HG02763 (cell line): ENCODE data around the gene RAB27A.

Experiments used
- ATAC-seq: cut with Tn5 transposase; IDR thresholded peaks from one replicate; pipeline ENCODE4 v1.9.1; 2021; ENCODE audit warnings: mild to moderate bottlenecking, moderate library complexity; ENCODE audit not compliant: unreplicated experiment

The RAB27A gene

DNA sequence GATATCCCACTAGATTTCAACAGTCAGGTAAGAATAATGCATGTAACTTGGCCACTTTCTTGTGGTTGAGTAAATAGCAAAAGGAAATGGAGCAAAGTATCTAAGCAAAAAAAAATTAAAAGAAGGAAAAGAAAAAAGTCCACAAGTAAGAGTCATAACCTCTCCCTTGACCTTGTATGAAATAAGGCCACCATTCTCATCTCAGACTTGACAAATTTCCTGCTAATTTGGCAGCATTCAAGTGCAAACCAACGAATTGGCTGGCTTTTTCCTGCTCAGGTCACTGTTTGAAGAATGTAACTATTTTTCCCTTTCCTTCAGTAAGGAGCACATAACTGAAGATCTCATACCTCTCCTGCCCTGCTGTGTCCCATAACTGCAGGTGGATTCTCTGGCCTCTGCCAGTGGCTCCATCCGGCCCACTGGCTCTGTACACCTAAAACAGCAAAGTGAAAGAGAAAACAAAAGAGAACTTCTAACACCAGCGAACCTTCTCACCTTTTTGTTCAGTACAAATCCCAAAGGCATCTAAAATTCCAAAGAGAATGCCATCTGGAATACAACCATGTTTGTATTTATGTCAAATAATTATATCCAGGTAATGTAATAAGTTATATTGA lies 59.5 kb downstream of the RAB27A start:
- ATAC-seq, result no peak

GRCh38 chr15:55226127-55226526 lies 63.5 kb downstream of the RAB27A start:
- ATAC-seq, result no peak

DNA sequence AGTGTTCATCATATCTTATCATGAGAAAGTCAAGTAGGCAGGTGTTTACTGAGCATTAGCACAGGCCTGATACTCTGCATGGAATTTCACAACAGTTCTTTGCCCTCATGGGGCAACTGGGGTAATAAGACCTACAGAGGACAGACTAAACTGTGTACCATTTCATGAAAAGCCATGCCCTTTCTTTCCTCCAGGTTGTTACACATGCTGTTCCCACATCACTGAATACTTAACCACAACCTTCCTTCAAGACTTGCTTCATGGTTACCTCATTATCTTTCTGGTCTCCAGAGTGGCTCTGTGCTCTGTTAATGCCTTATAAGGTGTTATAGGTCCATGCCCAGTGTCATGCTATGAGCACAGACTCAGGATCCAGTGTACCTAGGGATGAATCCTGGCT lies 64.7 kb downstream of the RAB27A start:
- ATAC-seq, result no peak

DNA sequence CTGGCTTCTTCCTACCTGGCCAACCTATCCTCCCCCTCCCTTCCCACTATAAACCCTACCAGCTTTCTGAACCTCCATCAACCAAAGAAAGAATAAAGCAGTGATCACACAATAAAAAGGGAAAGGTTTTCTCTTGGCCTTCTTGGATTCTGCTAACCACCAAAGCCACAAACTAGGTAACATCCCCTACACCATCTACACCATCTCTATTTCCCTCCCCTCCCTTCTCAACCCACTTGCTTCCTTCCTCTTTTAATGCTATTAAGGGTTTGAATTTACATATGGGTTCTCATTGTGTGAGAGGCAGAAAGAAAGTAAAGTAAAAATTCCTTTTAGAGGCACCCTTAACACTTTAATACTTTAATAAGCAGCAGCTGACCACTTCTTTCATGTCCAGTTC lies 67.0 kb downstream of the RAB27A start:
- peak; percentile 64 for ATAC-seq

DNA sequence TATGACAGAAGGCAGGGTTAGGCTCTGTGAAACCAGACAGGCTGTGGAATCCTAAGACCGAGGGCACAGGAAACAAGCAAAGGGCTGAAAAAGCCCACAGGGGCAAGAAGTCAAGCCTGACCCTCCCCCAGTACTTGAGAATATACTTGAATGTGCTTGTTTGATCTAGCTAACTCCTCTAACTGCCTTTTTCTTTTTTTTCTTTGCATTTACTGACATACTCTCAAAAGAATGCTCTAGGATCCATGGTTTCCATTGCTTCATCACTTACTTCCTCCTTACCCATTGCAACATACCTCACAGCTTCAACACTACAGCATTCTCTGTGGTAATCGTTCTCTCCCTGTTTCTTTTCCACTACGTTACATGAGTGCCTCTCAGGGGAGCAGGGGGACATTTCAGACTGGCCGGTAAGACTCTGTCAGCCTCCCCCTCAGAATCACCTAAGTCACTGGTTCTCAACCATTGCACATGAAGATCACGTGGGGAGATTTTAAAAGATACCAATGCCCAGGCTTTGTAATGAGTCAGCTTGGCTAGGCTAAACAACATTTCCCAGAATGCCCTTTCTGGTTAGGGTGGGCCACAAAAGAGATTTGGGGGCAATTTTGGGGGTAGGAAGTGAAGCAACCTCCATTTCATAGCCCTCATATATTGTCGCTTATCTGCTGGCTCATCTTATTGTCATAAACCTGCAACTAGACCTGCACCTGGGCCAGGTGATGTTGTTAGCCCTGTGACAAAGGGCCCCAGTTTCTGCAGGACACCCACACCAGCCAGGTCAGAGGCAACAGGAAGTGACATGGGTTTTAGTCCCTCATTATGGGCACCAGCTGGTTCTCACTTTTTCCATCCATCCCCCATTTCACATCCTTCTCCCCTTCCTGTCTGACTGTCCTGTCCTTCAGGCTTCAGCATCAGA lies 68.3 kb downstream of the RAB27A start:
- peak; percentile 42 for ATAC-seq

DNA sequence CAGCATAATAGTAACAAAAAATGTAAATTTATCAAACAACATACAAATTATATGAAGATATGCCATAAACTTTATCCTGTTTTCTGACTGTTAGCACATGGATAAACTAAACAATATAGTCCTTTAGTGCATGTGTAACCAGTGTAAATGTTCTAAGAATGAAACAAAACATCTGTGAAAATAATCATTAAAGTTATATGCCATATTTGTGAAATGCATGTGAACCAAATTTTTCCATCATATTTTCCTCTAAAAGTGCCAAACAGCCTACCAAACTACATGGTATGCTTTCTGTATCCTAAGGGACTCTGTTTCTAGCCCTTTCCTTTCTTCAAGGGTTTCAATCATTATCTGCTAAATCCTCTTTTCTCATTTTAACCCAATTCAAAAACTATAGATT lies 69.0 kb downstream of the RAB27A start:
- ATAC-seq, result no peak

- ATAC-seq, result no peak
Measured at GRCh38 chr15:55218056-55218455, 71.6 kb downstream of the RAB27A start.

- ATAC-seq, result no peak
Measured at GRCh38 chr15:55204464-55204863, 85.1 kb downstream of the RAB27A start.

DNA sequence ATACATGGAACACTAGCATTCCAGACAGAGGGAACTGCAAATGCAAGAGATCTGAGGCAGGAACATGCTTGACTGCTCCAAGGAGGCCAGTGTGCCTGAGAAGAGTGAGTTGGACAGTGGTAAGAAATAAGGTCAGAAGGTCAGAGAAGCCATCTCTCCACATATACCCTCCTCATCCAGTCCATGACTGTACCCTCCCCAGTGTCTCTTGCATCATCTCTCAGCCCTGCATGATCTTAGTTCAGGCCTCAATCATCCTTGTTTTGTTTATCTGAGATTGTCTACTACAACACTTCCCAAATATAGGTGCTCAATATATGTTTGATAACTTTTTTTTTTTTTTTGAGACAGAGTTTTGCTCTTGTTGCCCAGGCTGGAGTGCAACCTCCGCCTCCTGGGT lies 87.4 kb downstream of the RAB27A start:
- no peak for ATAC-seq

- ATAC-seq, result no peak
Measured at GRCh38 chr15:55198706-55199105, 90.9 kb downstream of the RAB27A start.

- ATAC-seq, result no peak
Measured at GRCh38 chr15:55197719-55198118, 91.9 kb downstream of the RAB27A start.

DNA sequence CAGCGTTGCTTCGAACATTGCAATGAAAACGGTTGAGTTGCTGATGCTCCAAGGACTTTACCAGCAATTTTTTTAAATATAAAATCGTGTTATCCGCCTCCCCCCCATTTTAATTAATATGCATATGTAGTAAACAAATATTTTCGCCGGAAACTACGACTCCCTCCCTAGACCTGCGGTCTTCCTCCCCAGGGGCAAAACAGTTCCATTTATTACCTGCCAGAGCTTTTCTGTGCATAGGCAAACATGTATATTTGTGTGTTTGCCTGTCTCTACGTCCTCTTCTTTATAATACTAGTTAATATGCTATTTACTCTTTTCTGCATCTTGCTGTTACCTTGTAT lies 92.3 kb downstream of the RAB27A start:
- ATAC-seq, result peak; percentile 6

GRCh38 chr15:55196458-55197361 lies 92.9 kb downstream of the RAB27A start, which contains the start of gene RSL24D1:
RSL24D1 (minus strand) TSS chr15:55196941; CDS start chr15:55196890, 51 bp downstream.
- peak; percentile 99 for ATAC-seq

GRCh38 chr15:55195996-55196395 lies 93.6 kb downstream of the RAB27A start:
- ATAC-seq, result no peak

GRCh38 chr15:55194256-55194655 lies 95.4 kb downstream of the RAB27A start:
- ATAC-seq, result no peak

DNA sequence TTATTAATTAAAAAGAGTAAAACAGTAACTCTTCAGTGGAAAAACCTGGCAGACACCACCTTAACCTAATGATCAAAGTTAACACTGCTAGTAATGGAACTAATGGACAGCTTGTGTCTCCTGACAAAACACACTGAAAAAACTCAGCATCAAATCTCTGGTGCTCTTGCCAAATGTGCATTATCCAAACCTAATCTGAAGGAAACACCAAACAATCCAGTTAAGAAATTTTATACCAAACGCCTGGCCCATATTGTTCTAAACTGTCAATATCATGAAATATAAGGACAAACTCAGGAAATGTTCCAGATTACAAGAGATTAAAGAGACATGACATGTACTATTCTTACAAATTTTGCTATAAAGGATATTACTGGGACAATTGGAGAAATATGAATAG lies 103.3 kb downstream of the RAB27A start:
- no peak for ATAC-seq

GRCh38 chr15:55183679-55184078 lies 105.9 kb downstream of the RAB27A start:
- ATAC-seq, result no peak

DNA sequence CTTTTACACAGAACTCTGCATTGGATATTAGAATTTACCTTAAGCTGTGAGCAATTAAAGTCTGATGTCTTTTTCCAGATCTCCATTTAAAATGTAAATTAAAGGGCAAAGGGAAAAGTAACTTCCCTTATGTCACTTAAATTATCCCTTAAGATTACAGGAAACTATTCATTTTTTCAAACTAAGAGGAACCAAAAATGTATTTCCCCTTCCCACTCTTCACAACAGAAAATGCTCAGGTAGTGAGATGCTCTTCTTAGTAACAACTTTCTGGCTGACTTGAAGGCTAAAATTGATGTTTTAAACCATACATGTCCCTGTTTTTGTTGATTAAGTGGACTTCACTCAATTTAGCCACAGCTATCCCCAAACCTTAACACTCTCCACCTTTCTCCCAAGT lies 110.5 kb downstream of the RAB27A start:
- ATAC-seq, result no peak

- no peak for ATAC-seq
Measured at GRCh38 chr15:55170361-55170760, 119.3 kb downstream of the RAB27A start.

DNA sequence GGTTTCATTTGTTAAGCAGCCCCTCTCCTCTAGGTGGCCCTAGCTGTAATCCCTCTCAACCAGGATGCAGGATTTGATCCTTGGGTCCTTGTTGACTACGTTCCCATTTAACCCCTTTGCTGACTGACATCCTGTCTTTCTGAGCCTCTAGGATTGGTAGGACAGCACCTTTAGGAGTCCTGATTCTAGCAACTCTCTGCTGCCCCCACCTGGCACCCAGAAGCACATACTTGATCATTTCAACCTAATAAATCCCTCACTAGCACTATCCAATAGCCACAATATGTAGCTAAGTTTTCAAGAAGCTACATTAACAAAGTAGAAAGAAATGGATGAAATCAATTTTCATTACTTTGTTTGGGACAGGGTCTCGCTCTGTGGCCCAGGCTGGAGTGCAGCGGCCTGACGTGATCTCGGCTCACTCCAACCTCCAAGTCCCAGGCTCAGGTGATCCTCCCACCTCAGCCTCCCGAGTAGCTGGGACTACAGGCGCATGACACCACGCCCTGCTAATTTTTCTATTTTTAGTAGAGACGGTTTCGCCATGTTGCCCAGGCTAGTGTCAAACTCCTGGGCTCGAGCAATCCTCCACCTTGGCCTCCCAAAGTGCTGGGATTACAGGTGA lies 121.2 kb downstream of the RAB27A start:
- ATAC-seq, result peak; percentile 84

- ATAC-seq, result no peak
Measured at GRCh38 chr15:55164284-55164683, 125.3 kb downstream of the RAB27A start.
